AG10803 (cell line): ENCODE results near the gene KCNS1.

Experiments
- DNase-seq: peaks from one replicate; pipeline ENCODE4 v3.0.0; 2010; ENCODE audit warnings: low read depth
- H3K4me3 ChIP-seq: 2 replicates; pipeline ENCODE4 v1.5.1; 2011; ENCODE audit warnings: mild to moderate bottlenecking, low read length, control low read depth
- CTCF ChIP-seq: conservative IDR thresholded peaks from 2 replicates; pipeline ENCODE4 v1.5.1; 2011; ENCODE audit warnings: mild to moderate bottlenecking, low read length, control low read depth, inconsistent platforms

Gene KCNS1

GRCh38 chr20:45049904-45050471 lies 50.9 kb downstream of the KCNS1 start:
- no peak for TF ChIP-seq CTCF
- no peak overlapping the region for H3K4me3 ChIP-seq
- DNase-seq, result no peak

GRCh38 chr20:45049438-45049837 lies 51.5 kb downstream of the KCNS1 start:
- TF ChIP-seq CTCF, result no peak
- no peak overlapping the region for H3K4me3 ChIP-seq
- no peak for DNase-seq

GRCh38 chr20:45047581-45048119 lies 53.3 kb downstream of the KCNS1 start:
- no peak overlapping the region for H3K4me3 ChIP-seq

DNA sequence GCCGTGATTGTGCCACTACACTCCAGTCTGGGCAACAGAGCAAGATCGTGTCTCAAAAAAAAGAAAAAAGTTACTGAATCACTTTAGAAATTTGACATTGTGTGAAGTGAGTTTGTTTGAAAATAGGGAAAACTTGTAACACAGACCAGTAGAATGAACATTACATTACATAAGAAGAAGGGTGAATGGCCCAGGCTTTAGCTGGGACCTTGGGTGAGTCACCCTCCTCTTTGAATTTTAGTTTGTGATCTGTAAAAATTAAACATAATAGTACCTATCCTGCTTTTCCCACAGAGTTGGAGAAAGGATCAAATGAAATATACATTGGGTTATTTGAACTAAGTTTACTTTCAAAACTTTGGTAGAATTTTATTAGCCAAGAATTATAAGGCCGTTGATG lies 56.3 kb downstream of the KCNS1 start:
- DNase-seq, result no peak
- H3K4me3 ChIP-seq, result no peak overlapping the region
- TF ChIP-seq CTCF, result no peak

More at GRCh38 chr20:45047581-45048119, 53.3 kb downstream of the KCNS1 start:
- no peak for DNase-seq
- no peak for TF ChIP-seq CTCF

DNA sequence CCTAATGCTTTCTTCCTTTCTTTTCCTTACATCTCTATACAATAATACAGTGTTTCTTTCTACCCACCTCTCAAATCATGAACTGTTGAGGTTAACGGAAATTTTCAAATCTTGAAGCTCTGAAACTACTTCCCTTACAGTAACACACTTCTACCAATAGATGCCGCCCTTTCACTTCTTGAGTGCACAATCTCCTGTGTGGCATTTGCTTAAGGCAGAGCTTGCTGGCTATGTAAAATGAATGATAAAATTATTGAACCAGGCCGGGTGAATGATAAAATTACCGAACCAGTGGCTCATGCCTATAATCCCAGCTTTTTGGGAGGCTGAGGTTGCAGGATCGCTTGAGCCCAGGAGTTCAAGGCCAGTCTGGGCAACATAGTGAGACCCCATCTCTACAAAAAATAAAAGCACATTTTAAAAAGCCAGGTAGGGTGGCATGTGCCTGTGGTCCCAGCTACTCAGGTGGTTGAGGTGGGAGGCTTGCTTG lies 56.8 kb downstream of the KCNS1 start:
- peak; percentile 83 for DNase-seq
- peak; percentile 98 for TF ChIP-seq CTCF

DNA sequence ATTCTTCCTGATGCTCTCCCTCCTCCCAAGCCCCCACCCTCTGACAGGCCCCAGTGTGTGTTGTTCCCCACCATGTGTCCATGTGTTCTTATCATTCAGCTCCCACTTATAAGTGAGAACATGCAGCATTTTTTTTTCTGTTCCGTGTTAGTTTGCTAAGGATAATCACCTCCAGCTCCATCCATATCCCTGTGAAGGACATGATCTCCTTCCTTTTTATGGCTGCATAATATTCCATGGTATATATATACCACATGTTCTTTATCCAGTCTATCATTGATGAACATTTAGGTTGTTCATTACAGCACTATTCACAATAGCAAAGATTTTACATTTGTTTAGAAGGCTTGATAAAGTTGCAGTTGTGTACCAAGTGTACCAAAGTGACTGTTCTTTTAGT lies 57.9 kb downstream of the KCNS1 start:
- DNase-seq, result no peak
- H3K4me3 ChIP-seq, result no peak overlapping the region
- no peak for TF ChIP-seq CTCF

More for the DNA sequence above, 56.8 kb downstream of the KCNS1 start:
- no peak overlapping the region for H3K4me3 ChIP-seq
